ENCODE data around the gene CSNK2B. TPM values are rescaled to one million over a fixed set of nuclear protein-coding genes. Genes with fewer than 3 reads are reported as not detected.

Gene CSNK2B
- 88.8 and 99.8 TPM in 2 replicates for total RNA-seq (2014; rRNA removed; shearing (Covaris generic); ENCODE audit: low replicate concordance)

DNA sequence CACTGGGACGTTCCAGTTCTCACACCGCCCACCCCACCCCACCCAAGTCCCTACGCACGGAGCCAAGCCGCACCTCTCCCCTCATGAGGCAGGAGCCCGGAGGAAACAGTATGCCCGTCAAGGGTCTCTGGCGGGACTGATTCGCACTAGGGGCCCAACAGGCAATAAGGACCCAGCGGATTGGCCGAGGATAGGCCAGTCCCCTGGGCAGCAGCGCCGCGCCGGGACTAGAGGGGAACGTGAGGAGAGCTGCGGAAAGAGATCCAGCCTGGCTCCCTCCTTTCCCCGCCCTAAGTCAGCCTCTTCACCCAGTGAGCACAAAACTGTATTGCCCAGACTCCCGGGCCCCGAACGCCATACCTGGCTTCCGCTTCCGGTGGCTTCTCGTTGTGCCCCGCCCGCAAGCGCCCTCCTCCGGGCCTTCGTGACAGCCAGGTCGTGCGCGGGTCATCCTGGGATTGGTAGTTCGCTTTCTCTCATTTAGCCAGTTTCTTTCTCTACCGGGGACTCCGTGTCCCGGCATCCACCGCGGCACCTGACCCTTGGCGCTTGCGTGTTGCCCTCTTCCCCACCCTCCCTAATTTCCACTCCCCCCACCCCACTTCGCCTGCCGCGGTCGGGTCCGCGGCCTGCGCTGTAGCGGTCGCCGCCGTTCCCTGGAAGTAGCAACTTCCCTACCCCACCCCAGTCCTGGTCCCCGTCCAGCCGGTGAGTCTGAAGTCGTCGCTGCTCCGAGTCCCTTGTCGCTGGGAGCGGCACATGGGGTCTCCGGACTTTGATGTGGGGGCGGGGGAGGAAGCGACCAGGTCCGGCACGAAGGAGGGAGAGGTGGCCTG is at the start of gene CSNK2B:
Gene CSNK2B (plus strand): TSS at position 580 of the 836 bp plus-strand sequence. CDS start 752 bp downstream, outside the sequence.
- peak; percentile 97 for DNase-seq
- H3K9me3 ChIP-seq, result no peaks in the 10 kb centered on the region
- H3K36me3 ChIP-seq, result peaks cover 47% of the 10 kb centered on the region

DNA sequence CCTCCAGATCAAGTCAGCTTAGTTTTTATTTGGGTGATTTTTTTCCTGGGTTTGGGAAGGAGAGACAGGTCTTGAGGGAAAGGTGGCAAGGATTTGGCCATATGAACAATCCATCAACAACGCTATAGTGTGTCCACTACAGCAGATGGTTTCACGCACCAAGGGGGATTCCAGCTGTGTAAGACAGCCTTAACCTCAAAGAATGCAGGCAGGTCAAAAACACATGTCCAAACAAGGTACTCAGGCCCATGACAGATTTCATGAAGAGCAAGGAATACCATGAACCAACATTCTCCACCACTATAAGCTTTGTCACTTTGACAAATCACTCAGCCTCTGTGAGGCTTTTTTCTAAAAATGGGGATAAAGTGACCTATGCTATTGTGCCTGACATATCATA is 48.9 kb upstream of the CSNK2B start:
- no peak for DNase-seq
- Histone ChIP-seq H3K36me3 (peaks cover 9% of the 10 kb centered on the region), H3K4me3 (no peak overlapping the region), H3K9me3 (no peaks in the 10 kb centered on the region), H3K27me3 (no peaks in the 10 kb centered on the region)

More for the DNA sequence above, at the start of gene CSNK2B:
- peak within 1 kb of the TSS; percentile 78 for H3K4me3 ChIP-seq
- no peaks in the 10 kb centered on the region for H3K27me3 ChIP-seq

DNA sequence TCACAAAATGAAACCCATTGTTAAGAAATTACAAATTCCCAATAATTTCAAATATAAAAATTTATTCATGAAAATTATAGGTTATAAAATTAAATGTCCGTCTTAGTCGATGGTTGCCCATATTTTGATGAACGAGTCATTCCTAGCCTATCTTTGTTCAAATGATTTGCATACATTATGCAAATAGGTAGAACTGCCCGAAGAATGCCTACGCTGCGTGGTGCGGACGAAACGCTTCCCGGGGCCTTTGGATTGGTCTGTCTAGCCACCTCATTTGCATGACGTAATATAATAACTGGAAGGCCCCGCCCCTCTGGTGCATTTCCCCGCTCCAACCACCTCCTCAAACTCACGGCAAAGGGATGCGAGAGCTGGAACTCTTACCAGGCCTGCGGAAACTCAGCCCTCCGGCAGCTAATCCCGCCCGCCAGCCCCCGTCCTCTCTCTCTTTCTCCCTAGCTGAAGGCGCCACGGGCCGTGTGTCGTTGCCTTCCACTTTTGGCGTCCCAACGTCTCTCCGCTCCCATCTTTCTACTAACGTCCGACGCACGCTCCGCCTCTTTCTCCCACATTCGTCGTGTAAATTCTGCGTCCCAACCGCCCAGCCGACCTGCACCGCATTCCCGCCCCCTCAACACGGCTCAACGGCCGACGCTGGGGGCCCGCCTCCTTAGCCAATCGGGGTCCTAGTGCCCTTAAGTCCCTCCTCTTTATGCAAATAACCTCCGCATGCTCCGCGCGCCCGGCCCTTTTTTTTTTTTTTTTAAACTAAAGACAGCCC is 45.9 kb upstream of the CSNK2B start:
- H3K9me3 ChIP-seq, result no peaks in the 10 kb centered on the region
- DNase-seq, result peak; percentile 96
- peaks cover 35% of the 10 kb centered on the region for H3K36me3 ChIP-seq
- H3K4me3 ChIP-seq, result peak overlapping the region; percentile 85
- H3K27me3 ChIP-seq, result no peaks in the 10 kb centered on the region

DNA sequence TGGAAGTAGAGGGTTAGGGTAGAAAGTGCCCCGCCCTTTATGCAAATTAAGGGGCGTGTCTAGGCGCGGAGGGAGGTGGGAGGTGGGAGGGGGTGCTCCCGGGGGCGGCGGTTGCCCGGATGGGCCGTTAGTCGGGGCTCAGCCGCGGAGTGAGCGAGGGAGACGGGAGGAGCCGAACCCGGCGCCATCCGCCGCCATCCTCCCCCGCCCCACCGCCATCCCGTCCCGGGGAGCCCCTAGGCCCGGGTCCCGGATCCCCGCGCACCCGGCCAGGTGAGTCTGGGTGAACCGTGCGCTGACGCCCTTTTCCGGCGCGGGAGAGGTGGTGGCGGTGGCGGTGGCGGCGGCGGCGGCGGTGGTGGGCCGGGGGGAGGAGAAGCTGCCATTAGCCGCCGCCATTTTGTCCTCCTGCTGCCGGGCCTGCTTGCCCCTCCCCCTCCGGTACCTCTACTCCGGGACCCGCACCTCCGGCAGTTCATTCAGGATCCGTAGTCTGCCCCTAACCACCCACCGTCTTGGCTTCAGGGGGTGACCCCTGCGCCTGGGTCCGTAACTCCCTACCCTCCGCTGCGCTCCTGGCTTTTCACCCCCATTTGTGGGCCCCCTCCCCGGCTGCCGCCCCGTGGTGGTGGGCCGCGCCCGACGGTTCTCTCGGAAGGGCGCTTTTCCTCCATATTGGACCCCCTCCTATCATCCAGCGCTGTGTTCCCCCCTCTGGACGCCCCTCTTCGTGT is 45.1 kb upstream of the CSNK2B start, which contains the start of gene PRRC2A:
Gene PRRC2A (plus strand): TSS at position 130 of the 734 bp plus-strand sequence. CDS start 2,075 bp downstream, outside the sequence.
- Histone ChIP-seq H3K36me3 (peaks cover 43% of the 10 kb centered on the region), H3K27me3 (no peaks in the 10 kb centered on the region), H3K9me3 (no peaks in the 10 kb centered on the region), H3K4me3 (peak within 1 kb of the TSS; percentile 85)
- DNase-seq, result peak; percentile 69

DNA sequence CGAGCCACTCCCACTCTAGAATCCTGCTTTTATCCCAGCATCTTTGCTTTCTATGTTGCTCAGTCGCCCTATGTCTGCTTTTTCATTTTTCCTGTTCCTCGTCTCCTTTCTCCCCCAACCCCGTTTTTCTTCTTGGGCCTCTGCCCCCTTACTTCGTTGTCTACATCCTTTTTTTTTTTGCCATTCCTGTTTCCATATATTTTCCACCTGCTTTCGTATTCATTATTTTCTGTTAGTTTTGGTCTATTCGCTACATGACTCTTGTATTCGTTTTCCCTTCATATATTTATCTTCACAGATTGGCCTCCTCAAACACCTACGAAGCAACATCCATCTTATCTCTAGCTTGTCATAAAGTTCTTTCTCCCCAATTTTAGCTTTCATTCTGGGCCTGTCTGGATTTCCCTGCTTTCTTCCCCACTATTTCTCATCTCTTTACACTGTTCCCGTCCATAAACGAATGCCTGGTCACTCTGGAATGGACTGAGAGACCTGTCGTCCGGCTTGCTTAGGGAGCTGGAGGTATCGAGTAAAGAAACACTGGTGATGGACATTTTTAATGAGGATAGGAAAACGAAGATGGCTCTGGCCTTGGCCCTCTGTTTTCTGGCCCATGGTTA is 44.5 kb upstream of the CSNK2B start:
- H3K9me3 ChIP-seq, result no peaks in the 10 kb centered on the region
- H3K27me3 ChIP-seq, result no peaks in the 10 kb centered on the region
- peak overlapping the region; percentile 85 for H3K4me3 ChIP-seq
- H3K36me3 ChIP-seq, result peaks cover 47% of the 10 kb centered on the region
- DNase-seq, result no peak

DNA sequence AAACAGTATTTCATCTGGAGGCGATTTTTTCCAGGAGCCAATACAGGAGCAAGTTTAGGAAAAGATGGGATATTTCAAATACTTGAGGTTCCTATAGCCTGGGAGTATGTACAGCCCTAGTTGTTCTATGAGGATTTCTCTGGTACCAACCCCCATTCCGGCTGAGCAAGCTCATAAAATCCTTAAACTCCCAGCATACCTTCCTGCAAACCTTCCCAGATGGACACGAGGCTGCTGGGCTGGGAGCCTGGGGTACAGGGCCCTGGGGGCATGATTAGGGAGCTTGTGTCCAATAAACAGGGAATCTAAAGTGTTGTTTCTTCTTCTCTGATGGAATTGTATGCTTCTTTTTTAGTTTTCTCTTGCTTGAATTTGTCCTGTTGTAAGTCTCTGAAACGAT is 43.9 kb upstream of the CSNK2B start:
- H3K36me3 ChIP-seq, result peaks cover 53% of the 10 kb centered on the region
- no peaks in the 10 kb centered on the region for H3K27me3 ChIP-seq
- H3K9me3 ChIP-seq, result no peaks in the 10 kb centered on the region
- peak overlapping the region; percentile 85 for H3K4me3 ChIP-seq
- DNase-seq, result no peak

DNA sequence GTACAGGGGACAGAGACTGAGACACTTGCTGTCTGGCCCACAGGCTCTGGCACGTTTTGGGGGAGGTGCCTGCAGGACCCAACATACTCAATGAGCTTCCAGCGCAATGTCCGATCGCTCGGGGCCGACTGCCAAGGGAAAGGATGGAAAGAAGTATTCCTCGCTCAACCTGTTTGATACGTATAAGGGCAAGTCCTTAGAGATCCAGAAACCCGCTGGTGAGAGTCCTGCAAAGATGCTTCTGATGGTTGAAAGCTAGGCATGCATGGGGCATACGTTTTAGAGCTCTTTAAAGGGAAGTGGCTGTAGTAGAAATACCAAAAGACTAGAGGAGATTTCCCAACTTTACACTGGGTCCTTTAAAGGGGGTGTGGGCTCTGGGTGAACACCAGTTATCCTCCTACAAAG is 43.2 kb upstream of the CSNK2B start:
- Histone ChIP-seq H3K27me3 (no peaks in the 10 kb centered on the region), H3K36me3 (peaks cover 57% of the 10 kb centered on the region), H3K9me3 (no peaks in the 10 kb centered on the region), H3K4me3 (no peak overlapping the region)
- no peak for DNase-seq

DNA sequence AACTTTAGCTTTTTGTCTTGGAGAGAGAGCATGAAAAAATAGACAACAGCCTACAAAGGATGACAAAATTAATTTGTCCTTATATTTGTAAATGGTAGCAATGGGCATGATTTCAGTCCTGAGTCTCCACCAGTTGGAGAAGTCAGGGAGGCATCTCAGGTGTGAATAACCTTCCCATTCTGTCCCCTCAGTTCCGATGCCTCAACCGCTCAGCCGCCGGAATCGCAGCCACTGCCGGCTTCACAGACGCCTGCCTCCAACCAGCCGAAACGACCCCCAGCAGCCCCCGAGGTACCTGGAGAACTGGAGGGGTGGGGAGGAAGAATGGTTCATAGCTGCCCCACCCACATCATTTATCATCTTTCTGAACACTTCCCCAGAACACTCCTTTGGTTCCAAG is 41.8 kb upstream of the CSNK2B start:
- Histone ChIP-seq H3K4me3 (no peak overlapping the region), H3K9me3 (no peaks in the 10 kb centered on the region), H3K27me3 (no peaks in the 10 kb centered on the region), H3K36me3 (peaks cover 71% of the 10 kb centered on the region)
- DNase-seq, result no peak

DNA sequence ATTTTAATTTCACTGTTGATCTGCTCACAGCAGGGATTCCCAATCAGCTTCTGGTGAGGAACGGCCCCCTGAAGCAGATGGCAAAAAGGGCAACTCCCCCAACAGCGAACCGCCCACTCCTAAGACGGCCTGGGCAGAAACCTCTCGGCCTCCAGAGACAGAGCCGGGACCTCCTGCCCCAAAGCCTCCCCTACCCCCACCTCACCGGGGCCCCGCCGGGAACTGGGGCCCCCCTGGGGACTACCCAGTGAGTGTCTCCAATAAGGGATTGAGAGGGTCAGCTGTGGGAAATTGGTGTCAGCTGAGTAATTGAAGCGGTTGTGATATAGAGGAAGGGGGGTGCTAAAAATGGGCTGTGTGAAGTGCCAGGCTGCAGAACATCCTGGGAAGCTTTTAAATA is 38.9 kb upstream of the CSNK2B start:
- Histone ChIP-seq H3K9me3 (no peaks in the 10 kb centered on the region), H3K4me3 (no peak overlapping the region), H3K27me3 (no peaks in the 10 kb centered on the region), H3K36me3 (peaks cover 82% of the 10 kb centered on the region)
- DNase-seq, result no peak

DNA sequence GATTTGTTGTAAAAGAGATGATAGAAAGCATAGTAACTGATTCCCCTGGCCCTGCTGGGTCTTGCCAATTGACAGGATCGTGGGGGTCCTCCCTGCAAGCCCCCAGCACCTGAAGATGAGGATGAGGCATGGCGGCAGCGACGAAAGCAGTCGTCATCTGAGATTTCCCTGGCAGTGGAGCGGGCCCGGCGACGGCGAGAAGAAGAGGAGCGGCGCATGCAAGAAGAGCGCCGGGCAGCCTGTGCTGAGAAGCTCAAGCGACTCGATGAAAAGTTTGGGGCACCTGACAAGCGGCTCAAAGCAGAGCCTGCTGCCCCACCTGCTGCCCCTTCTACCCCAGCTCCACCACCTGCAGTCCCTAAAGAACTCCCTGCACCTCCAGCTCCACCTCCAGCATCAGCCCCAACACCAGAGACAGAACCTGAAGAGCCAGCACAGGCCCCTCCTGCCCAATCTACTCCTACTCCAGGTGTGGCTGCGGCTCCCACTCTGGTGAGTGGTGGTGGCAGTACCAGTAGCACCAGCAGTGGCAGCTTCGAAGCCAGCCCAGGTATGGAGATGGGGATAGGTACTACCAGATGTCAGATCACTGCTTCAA is 38.1 kb upstream of the CSNK2B start:
- Histone ChIP-seq H3K9me3 (no peaks in the 10 kb centered on the region), H3K4me3 (no peak overlapping the region), H3K36me3 (peaks cover 82% of the 10 kb centered on the region), H3K27me3 (no peaks in the 10 kb centered on the region)
- DNase-seq, result no peak

DNA sequence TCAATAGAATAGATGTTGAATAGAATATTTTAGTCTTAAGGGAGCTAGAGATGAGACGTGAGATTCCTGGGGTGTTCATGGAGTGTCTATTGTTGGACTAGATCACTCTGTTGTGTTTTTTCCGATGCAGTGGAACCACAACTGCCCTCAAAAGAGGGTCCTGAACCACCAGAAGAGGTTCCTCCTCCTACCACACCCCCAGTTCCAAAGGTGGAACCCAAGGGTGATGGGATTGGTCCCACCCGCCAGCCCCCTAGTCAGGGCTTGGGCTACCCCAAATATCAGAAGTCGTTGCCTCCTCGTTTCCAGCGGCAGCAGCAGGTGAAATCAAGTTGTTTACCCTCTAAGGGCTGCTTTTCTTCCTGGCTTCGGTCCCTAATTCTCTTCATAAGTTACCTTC is 36.9 kb upstream of the CSNK2B start:
- no peak for DNase-seq
- H3K36me3 ChIP-seq, result peaks cover 79% of the 10 kb centered on the region
- H3K9me3 ChIP-seq, result no peaks in the 10 kb centered on the region

DNA sequence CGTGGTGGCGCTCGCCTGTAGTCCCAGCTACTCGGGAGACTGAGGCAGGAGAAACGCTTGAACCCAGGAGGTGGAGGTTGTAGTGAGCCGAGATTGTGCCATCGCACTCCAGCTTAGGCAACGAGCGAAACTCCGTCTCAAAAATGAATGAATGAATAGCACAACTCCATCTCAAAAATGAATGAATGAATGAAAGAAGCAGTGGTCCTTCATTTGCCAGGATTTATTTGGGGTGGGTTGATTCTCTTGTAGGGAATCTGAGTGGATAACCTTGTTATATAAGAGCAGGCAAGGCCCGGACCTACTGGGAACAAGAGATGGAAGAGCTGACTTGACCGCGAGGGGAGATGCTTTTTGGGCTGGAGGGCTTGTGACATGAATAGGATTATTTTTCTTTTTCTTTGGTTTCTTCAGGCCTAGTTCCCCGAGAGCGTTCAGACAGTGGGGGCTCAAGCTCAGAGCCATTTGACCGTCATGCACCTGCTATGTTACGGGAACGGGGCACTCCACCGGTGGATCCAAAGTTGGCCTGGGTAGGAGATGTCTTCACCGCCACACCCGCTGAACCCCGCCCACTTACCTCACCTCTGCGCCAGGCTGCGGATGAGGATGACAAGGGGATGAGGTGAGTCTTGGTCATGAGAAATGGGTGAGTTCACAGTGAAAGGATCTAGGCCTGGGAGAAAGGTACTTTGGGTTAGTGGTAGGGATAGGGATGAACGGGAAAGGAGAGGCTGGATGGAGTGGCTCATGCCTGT is 35.5 kb upstream of the CSNK2B start:
- no peak for DNase-seq

More for the DNA sequence above, 36.9 kb upstream of the CSNK2B start:
- Histone ChIP-seq H3K4me3 (no peak overlapping the region), H3K27me3 (no peaks in the 10 kb centered on the region)

DNA sequence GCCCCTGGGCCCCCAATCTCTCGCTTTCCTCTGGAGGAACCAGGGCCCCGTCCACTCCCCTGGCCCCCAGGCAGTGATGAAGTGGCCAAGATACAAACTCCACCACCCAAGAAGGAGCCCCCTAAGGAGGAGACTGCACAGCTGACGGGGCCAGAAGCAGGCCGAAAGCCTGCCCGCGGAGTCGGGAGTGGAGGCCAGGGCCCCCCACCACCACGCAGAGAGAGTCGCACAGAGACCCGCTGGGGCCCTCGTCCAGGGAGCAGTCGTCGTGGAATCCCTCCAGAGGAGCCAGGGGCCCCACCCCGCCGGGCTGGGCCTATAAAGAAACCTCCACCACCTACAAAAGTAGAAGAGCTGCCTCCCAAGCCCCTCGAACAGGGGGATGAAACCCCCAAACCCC is 34.7 kb upstream of the CSNK2B start:
- no peak for DNase-seq
- no peak overlapping the region for H3K4me3 ChIP-seq
- no peaks in the 10 kb centered on the region for H3K9me3 ChIP-seq
- H3K36me3 ChIP-seq, result peaks cover 72% of the 10 kb centered on the region
- H3K27me3 ChIP-seq, result no peaks in the 10 kb centered on the region

More for the DNA sequence above, 35.5 kb upstream of the CSNK2B start:
- H3K36me3 ChIP-seq, result peaks cover 75% of the 10 kb centered on the region
- no peaks in the 10 kb centered on the region for H3K27me3 ChIP-seq
- no peak overlapping the region for H3K4me3 ChIP-seq
- H3K9me3 ChIP-seq, result no peaks in the 10 kb centered on the region

DNA sequence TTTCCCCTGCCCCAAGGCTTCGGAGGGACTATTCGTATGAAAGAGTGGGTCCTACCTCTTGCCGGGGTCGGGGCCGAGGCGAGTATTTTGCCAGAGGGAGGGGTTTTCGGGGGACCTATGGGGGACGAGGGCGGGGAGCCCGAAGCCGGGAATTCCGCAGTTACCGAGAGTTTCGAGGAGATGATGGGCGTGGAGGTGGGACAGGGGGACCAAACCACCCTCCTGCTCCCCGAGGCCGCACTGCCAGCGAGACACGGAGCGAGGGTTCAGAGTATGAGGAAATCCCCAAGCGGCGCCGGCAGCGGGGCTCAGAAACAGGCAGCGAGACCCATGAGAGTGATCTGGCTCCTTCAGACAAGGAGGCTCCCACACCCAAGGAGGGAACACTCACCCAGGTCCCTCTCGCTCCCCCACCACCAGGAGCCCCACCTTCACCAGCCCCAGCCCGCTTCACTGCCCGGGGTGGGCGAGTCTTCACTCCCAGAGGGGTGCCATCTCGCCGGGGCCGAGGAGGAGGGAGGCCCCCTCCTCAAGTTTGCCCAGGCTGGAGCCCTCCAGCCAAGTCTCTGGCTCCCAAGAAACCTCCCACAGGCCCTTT is 34.1 kb upstream of the CSNK2B start:
- H3K9me3 ChIP-seq, result no peaks in the 10 kb centered on the region
- H3K4me3 ChIP-seq, result no peak overlapping the region
- H3K27me3 ChIP-seq, result no peaks in the 10 kb centered on the region
- DNase-seq, result no peak
- peaks cover 72% of the 10 kb centered on the region for H3K36me3 ChIP-seq

All from MG63 (cell line).